ENCODE measurements around the gene TGFA.

The TGFA gene

DNA sequence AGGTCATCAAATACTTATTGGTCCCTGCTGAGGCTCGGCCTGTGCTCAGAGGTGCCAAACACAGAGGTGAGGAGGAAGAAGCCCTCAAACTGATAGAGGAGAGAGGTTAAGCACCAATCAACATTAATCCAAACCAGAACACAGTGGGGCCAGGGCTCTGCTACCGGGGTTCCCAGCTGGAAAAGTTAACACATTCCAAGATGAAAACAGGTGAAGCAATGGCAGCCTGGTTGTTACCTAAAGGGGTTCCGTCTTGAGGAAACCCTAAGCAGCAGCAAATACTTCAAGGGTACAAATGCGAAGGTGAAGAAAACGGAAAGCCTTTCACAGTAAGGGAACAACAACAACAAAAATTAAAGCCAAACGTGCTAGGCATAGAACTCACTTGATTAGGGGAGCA is 5.4 kb downstream of the TGFA start:
- H3K4me3 ChIP-seq (replicated peaks; ENCODE audit: low read depth, low read length), result no peak overlapping the region
- TF ChIP-seq, protein P1, sequence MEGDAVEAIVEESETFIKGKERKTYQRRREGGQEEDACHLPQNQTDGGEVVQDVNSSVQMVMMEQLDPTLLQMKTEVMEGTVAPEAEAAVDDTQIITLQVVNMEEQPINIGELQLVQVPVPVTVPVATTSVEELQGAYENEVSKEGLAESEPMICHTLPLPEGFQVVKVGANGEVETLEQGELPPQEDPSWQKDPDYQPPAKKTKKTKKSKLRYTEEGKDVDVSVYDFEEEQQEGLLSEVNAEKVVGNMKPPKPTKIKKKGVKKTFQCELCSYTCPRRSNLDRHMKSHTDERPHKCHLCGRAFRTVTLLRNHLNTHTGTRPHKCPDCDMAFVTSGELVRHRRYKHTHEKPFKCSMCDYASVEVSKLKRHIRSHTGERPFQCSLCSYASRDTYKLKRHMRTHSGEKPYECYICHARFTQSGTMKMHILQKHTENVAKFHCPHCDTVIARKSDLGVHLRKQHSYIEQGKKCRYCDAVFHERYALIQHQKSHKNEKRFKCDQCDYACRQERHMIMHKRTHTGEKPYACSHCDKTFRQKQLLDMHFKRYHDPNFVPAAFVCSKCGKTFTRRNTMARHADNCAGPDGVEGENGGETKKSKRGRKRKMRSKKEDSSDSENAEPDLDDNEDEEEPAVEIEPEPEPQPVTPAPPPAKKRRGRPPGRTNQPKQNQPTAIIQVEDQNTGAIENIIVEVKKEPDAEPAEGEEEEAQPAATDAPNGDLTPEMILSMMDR (IDR thresholded peaks at IDR 0.05; ENCODE audit: low read length, missing control alignments), result no peak
- no peak for DNase-seq (ENCODE audit: low read depth)

DNA sequence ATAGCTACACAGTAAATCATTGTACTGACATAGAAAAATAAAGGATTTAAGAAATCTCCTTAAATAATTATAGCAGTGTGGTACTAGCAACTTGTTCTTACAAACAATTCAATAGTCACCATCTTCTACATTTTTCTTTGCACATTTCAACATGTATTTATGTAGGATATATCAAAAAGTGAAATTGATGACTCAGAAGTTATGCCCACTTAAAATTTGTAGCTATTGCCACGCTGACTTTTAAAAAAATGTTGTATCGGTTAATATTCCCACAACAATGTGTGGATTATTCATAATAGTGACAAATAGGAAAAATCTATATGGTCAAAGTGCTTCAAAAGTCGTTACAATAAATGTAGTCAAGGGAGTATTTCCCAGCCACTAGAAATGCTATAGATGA is 6.7 kb downstream of the TGFA start:
- H3K4me3 ChIP-seq (replicated peaks; ENCODE audit: low read depth, low read length), result no peak overlapping the region
- TF ChIP-seq, protein P1 (IDR thresholded peaks at IDR 0.05; ENCODE audit: low read length, missing control alignments), result no peak
- no peak for DNase-seq (ENCODE audit: low read depth)

DNA sequence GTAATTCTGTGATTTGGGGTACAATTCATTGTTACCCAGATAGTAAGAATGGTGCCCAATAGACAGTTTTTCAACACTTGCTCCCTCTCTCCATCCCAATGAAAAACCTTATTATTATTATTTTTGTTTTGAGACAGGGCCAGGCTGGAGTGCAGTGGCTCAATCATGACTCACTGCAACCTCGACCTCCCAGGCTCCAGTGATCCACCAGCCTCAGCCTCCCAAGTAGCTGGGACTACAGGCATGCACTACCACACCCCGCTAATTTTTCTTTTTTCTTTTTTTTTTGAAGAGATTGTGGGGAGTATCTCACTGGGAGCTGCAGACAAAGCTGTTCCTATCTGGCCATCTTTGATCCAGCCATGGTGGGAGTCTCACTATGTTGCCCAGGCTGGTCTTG is 7.2 kb downstream of the TGFA start:
- no peak overlapping the region for H3K4me3 ChIP-seq (replicated peaks; ENCODE audit: low read depth, low read length)
- no peak for DNase-seq (ENCODE audit: low read depth)
- TF ChIP-seq, protein P1 (IDR thresholded peaks at IDR 0.05; ENCODE audit: low read length, missing control alignments), result no peak

DNA sequence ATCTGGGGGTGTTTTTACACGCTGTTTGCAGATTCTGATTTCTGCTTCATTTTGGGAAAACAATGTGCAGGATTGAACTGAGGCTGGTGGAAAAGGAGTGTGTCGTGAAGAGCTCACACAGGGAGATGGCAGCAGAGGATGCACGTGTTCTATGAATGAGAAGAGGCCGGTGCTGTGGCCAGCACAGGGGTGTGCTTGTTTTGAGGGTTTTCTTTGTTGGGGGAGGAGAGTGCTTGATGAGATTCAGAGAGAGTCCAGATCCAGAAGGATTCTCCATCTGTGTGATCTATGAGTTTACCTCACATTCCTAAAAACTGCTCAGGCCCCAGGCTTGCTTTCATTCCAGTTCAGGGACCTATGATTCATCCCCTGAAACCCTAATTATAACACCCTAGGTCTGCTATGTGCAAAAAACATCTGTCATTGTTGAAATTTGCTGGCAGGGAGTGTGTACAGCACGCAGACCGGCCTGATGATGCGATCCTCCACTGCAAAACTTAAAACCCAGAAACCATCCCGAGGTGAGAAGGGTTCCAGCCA is 12.1 kb downstream of the TGFA start:
- DNase-seq (ENCODE audit: low read depth), result no peak
- TF ChIP-seq, protein P1 (IDR thresholded peaks at IDR 0.05; ENCODE audit: low read length, missing control alignments), result no peak
- no peak overlapping the region for H3K4me3 ChIP-seq (replicated peaks; ENCODE audit: low read depth, low read length)

DNA sequence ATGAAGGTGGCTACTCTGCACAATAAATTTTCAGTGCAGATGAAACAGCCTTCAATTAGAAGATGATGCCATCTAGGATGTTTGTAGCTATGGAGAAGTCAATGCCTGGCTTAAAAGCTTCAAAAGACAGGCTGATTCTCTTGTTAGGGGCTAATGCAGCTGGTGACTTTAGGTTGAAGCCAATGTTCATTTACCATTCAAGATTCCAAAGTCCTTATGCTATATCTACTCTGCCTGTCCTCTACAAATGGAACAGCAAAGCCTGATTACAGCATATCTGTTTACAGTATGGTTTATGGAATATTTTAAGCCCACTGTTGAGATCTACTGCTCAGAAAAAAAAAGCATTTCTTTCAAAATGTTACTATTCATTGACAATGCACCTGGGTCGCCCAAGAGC is 15.8 kb downstream of the TGFA start:
- no peak overlapping the region for H3K4me3 ChIP-seq (replicated peaks; ENCODE audit: low read depth, low read length)
- TF ChIP-seq, protein P1 (IDR thresholded peaks at IDR 0.05; ENCODE audit: low read length, missing control alignments), result no peak
- DNase-seq (ENCODE audit: low read depth), result no peak

DNA sequence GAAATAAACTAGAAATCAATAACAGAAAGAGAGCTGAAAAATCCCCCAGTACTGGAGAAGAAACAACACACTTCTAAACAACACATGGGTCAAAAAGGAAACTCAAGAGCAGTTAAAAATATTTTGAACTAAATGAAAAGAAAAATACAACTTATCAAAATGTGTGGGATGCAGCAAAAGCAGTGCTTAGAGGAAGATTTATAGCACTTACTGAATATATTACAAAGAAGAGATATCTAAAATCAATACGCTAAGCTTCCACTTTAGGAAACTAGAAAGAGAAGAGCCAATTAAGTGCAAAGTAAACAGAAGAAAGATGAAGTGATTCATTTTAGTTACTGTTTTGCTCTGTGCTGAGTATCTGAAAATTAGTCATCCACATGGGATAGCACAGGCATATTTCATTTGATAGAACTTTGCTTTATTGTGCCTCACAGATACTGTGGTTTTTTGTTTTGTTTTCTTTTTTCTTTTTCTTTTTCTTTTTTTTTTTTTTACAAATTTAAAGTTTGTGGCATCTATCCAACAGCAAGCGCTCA is 17.0 kb downstream of the TGFA start:
- no peak for DNase-seq (ENCODE audit: low read depth)
- TF ChIP-seq, protein P1 (IDR thresholded peaks at IDR 0.05; ENCODE audit: low read length, missing control alignments), result no peak
- no peak overlapping the region for H3K4me3 ChIP-seq (replicated peaks; ENCODE audit: low read depth, low read length)

DNA sequence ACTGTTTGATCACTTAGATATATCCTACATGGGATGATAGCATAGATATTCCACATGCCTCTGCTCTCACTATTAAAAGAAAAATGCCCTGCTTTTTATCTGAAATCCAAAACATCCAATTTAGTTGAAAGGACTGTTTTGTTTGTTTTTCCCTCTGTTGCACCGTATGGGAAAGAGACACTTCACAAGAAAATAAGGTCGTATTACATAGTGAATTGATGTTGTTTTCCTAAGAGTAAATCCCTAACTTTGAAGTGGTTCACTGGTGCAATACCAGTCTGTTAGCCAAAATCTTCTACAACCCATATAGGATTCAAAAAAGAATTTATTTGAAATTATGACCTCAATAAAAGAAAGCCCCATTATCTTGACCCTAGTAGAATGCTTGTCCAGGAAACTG is 18.1 kb downstream of the TGFA start:
- H3K4me3 ChIP-seq (replicated peaks; ENCODE audit: low read depth, low read length), result no peak overlapping the region
- TF ChIP-seq, protein P1 (IDR thresholded peaks at IDR 0.05; ENCODE audit: low read length, missing control alignments), result no peak
- DNase-seq (ENCODE audit: low read depth), result no peak

Measured in fibroblast of pulmonary artery (primary cell).